Activated T-helper 1 cell treated with anti-CD3 and anti-CD28 coated beads, Interleukin-2, amount 50 U/mL, for 16 hours (primary cell): ENCODE measurements around the gene BRIP1.
"Not testable (repeated sequence)": the region's sequence is repeated elsewhere in the genome, so short reads cannot be mapped to it uniquely, and the experiment has no call there.

Experiments used
- DNase-seq, 2 donors: peaks; one replicate each; pipeline ENCODE4 v3.0.0-alpha.2; 2020; ENCODE audit warnings: low read depth in 1 of 2, low spot score in 1 of 2

The BRIP1 gene

GRCh38 chr17:61867033-61867432 lies 3.7 kb upstream of the BRIP1 start:
- DNase-seq, result no peak

GRCh38 chr17:61863801-61864126 lies 436 bp upstream of the BRIP1 start:
- DNase-seq, result no peak

- no peak for DNase-seq
Observed at GRCh38 chr17:61862105-61862574, 1.2 kb downstream of the BRIP1 start.

- not testable (repeated sequence) for DNase-seq
Observed at GRCh38 chr17:61860397-61860796, 2.9 kb downstream of the BRIP1 start.

GRCh38 chr17:61856035-61856434 lies 7.3 kb downstream of the BRIP1 start:
- no peak for DNase-seq

- DNase-seq, result no peak
Observed at GRCh38 chr17:61852857-61853256, 10.5 kb downstream of the BRIP1 start.

- DNase-seq, result no peak
Observed at GRCh38 chr17:61849674-61850073, 13.7 kb downstream of the BRIP1 start.

GRCh38 chr17:61848896-61849295 lies 14.4 kb downstream of the BRIP1 start:
- DNase-seq, result no peak

- no peak for DNase-seq
Observed at GRCh38 chr17:61848247-61848646, 15.1 kb downstream of the BRIP1 start.

- no peak for DNase-seq
Observed at GRCh38 chr17:61847659-61848058, 15.7 kb downstream of the BRIP1 start.

GRCh38 chr17:61846761-61847375 lies 16.5 kb downstream of the BRIP1 start:
- DNase-seq, result no peak

GRCh38 chr17:61846088-61846487 lies 17.2 kb downstream of the BRIP1 start:
- DNase-seq, result no peak

- no peak for DNase-seq
Observed at GRCh38 chr17:61843435-61843834, 19.9 kb downstream of the BRIP1 start.

- no peak for DNase-seq
Observed at GRCh38 chr17:61842899-61843298, 20.4 kb downstream of the BRIP1 start.

- no peak for DNase-seq
Observed at GRCh38 chr17:61839300-61839786, 24.0 kb downstream of the BRIP1 start.

- DNase-seq, result peak in 1 of 2 donors; percentile 3
Observed at GRCh38 chr17:61837175-61838051, 25.9 kb downstream of the BRIP1 start.

GRCh38 chr17:61836266-61837174 lies 26.8 kb downstream of the BRIP1 start:
- DNase-seq, result no peak

- DNase-seq, result no peak
Observed at GRCh38 chr17:61835606-61836005, 27.7 kb downstream of the BRIP1 start.

GRCh38 chr17:61834610-61835009 lies 28.7 kb downstream of the BRIP1 start:
- DNase-seq, result no peak

- no peak for DNase-seq
Observed at GRCh38 chr17:61833536-61834193, 29.7 kb downstream of the BRIP1 start.

- no peak for DNase-seq
Observed at GRCh38 chr17:61832463-61832862, 30.9 kb downstream of the BRIP1 start.
